ENCODE measurements around the gene RAD18. TPM values are rescaled to one million over a fixed set of nuclear protein-coding genes. Genes with fewer than 3 reads are reported as not detected.

Gene RAD18, protein sequence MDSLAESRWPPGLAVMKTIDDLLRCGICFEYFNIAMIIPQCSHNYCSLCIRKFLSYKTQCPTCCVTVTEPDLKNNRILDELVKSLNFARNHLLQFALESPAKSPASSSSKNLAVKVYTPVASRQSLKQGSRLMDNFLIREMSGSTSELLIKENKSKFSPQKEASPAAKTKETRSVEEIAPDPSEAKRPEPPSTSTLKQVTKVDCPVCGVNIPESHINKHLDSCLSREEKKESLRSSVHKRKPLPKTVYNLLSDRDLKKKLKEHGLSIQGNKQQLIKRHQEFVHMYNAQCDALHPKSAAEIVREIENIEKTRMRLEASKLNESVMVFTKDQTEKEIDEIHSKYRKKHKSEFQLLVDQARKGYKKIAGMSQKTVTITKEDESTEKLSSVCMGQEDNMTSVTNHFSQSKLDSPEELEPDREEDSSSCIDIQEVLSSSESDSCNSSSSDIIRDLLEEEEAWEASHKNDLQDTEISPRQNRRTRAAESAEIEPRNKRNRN
- 9.9 TPM for polyA plus RNA-seq (2013, experiment 1 of 2; ENCODE audit: insufficient read length)
- 9.2 TPM for polyA plus RNA-seq (2013, experiment 2 of 2; ENCODE audit: insufficient read length)

DNA sequence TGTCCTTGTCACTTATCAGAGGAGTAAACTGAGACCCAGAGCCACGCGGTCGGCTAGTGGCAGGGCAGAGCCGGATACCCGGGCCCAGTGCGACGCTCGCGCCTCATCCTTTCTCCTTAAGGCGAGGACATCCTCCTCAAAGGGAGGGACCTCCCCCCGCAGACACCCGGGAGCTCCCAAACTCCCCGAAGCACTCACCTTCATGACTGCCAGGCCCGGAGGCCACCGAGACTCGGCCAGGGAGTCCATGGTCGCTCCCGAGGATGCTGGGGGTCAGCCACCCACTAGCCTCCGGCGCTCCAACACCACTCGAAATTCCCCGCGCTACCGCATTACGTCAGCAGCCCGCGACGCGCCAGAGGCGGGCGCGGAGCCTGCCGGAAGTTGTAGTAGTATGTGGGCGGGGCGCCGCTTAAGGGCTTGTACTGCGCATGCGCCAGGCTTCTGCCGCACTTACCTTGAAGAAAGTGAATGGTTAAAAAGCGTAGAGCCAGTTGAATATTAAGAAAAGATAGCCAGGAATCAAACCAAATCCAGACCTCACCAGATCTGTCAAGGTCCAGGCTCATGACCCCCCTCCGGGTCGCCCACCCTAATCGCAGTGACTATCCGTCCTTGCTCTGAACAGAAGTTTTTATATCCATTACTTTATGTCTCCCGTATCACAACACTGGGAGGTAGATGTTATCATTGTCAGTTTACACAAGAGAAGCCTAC, at the start of gene RAD18:
Gene RAD18 (minus strand): TSS at position 336 of the 717 bp plus-strand sequence. CDS start 87 bp downstream, at position 249.
- DNase-seq = peak; percentile 92

DNA sequence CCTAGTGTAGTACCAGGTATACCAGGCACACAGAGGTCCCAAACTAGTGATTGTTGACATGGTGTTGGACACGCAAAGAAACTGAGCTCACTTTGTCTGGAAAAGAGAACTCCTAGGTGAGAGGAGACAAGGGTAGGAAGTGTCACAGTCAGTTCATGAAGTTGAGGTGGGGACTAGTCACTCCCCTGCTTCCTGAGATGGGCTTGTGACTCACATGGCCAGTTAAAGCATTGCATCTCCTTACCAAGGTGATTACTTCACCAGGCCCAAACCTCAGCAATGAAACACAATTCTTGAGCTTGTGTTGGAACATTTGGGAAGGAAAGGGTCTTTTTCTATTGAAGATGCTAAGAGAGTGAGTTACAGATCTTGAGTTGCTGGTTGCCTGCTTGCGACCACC, 49.2 kb upstream of the RAD18 start:
- DNase-seq = no peak

DNA sequence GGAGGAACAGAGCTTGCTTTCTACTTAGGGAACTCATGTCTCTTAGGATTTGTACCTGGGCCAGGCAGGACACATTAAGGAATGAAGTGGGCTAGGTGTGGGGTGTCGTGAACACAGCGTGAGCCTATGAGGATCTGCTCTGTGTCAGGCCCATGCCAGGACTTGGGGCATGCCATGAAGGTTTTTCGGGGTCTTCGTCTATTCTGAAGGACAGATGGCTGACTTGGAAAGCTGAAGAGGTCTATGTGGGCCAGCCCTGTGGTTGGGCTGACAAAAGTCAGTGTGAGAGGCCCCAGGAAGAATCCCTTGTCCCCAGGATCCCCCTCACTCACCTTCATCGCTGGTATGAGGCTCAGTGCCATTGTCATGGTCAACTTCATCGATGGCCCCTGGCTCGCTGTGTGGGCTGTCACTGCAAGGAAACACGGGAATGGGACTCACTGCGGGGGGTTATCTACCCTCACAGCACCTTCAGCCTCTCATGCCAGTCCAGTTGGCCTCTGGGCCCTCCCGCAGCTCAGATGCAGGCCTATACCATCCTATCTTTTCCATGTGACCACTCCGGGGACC, 46.8 kb upstream of the RAD18 start:
- DNase-seq = no peak

DNA sequence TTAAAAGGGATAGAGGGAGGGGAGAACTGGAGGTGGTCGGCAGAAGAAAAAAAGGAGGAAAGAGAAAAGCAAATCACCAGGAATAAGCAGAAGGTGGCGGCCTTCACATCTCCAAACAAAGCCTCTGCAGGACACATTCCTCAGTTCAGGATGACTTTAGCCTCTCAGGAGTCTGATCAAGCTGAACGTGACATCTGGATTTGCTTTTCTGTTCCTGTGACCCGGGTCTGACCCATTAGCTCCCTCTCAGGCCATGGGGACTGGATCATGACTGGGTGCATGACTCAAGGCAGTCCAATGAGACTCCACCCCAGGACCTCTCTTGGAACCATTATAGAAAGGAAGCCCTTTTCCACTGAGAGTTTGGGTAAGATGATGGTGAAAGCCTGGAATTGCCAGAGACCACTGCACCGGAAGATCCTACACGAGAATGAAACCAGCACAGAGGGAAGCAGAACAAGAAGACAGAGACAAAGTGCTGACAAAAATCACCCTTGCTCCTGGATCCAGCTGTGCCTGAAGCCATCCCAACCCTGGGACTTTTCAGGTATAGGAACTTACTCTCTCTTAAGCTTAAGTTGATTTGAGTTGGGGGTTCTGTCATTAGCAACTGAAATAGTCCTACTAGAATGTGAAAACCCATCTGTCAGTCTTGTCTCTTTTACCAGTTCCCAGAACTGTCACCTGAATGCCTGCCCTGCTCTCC, 45.4 kb upstream of the RAD18 start:
- peak; percentile 33 for DNase-seq

DNA sequence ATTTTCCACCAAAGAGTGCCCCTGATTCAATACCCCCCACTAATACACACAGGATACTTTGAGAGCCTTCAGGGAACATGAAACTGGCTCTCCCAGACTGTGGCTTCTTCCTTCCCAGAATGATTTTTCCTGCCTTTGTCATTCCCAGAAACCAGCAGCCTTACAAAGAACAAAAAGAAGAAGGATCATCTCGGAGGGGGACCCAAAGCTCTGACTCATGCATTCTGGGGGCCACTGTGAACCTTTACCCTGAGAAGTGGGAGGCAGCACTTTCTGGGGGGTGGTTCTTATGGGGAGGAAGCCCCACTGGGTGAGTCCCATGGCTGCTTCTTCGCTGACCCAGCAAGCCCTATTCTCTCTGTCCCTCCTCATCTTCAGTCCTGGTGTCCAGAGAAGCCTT, 44.7 kb upstream of the RAD18 start:
- DNase-seq = peak; percentile 38

DNA sequence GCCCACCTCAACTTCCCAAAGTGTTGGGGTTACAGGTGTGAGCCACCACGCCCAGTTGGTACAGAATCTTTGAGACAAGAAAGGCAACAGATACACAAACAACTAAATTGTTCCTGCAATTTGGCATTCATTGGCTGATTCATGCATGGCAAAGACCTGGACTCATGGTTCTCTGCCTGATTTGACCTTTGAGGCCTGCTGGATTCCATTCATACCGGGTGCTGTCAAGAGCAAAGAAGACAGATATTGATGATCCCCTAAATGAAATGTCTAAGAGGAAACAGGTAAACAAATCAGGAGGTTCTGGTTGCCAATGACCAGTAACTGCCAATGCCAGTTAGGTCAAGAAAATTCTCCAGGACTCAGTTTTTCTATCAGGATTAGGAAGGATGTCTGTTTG, 43.9 kb upstream of the RAD18 start:
- no peak for DNase-seq

DNA sequence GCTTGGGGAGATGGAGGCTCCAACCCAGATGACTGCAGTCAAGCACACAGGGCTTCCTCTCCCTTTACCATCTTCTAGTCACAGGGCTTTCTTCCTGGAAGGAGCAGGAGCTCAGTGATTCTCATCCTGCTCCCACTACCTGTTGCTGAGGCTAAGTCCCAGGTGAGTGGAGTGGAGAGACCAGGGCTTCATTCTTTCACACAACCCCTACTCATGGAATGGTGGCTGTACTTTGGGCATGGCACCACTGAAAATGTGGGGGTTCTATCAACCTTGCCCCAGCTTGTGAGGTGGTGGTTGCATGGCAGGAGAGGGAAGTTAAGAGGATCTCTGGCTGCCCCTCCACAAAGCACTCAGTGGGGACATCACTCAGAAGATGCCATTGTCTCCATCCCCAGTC, 36.8 kb upstream of the RAD18 start:
- DNase-seq = no peak

DNA sequence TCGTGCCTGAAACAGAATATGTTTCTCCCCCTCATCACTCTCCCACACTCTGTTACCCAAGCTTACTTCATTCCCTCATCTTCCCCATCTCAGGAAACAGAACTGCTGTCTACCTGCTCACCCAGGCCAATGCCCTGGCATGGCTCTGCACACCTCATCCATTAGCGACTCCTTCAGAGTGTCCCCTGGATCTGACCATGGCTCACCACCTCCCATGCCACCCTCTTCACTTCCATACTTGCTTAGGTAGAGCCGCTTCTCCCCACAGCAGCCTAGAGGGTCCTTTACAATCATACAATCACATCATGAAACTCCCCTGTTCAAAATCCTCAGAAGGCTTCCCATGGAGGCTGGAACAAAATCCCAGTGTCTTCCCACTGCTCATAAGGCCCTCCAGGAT, 33.9 kb upstream of the RAD18 start:
- DNase-seq = no peak

DNA sequence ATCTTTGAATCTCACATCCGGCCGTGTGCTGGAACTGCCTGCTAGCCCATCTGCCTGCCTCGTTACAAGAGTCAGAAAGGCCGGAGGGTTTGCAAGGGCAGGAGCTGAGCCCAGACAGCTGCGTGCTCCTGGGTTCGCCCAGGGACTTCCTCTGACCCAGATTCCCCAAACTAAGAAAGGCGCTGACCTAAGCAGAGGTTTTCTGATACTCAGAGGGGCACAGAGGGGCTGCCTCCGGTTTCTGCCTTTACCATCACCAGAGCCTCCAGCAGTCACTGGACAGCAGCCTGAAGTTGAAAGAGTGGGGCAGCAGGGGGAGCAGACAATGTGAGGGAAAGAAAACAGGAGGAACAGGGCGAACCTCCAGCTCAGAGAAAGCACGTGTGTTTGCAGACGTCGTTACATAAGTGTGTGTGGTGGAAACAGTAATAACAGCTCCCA, 33.4 kb upstream of the RAD18 start:
- DNase-seq = peak; percentile 64

DNA sequence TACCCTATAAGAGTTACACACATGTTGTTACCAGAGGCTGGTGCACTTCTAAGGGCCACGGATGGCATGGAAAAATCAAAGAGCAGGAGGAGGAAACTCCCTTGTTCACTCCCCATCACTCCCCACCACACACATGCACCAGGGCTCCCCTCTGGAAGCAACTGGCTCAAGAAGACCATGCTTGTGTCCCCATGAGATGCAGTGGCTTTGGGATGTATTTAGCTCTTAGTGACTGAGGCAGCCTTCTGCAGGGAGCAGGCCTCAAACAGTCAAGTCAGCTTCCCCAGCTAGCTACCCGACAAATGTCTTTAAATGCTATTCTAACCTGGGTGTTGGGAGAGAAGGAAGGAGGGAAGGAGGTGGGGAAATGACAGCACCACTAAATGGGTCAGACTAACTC, 32.9 kb upstream of the RAD18 start:
- DNase-seq = no peak

DNA sequence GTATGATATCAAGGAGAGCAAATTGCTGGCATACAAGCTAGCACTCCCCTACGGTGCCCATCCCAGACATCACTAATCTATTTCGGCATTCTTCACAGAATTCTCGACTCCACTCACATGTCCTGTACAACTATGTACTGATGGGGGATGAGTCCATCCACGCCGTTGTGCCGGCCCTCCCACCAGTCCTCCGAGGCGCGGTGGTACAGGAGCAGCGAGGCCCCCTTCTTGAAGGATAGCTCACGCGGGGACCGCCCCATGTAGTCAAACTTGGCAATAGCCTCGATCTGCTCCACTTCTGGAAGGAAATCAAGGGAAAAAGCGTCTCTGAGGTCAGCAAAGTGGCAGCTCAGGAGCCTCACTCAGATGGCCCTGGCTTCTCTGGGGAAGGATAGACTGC, 31.0 kb upstream of the RAD18 start:
- DNase-seq = no peak

DNA sequence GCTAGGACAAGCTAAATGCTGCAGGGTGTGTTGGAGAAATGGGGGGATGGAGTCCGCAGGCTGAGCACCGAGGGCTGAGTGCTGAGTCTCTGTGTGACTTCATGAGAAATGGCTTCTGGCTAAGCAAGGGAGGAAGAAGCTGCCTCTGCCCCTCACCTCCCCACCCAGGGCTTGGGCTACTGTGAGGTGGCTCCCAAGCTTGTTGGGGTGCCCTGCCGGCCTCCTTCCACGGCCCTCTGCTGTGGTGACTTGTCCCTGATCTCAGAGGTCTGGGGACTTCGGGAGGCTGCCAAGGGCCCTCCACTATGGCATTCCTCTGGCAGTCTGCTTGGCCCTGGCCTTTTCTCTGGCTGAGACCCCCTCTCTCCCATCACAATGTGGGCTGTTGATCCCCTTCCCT, 30.1 kb upstream of the RAD18 start:
- DNase-seq = no peak

DNA sequence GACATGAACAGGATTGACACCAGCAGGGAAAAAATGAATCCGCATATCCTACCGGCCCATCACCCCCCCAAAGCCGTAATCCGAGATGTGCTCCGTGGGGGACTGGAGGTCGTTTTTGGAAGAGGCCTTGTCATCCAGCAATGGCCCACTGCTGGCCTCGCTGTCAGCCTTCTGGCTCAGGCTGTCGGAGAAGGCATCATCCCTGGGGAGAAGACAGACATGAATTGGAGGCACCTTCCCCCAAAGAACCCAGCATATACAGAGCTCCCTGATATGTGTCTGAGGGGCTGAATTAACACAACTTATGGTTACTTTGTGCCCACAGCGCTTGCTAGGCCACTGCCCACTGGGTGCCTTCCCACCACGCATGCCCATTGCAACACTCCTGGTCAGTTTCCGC, 29.6 kb upstream of the RAD18 start:
- DNase-seq = no peak

DNA sequence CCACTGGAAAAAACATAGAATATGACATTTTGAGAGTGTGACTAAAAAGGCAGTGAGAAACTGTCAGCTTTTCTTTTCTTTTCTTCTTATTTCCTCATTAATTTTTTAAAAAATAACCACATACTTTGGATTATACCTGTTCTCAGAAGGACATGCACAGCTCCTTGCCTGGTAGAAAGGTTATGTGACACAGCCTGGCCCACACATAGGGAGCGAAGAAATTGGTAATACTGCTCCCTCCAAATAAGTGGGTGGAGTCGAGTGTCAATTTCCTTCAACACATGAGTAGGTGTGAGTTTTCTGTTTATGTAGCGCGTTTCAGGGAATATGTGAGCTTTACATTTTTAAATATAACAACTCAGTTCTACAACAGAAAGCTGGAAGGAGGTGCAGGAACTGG, 28.9 kb upstream of the RAD18 start:
- no peak for DNase-seq

DNA sequence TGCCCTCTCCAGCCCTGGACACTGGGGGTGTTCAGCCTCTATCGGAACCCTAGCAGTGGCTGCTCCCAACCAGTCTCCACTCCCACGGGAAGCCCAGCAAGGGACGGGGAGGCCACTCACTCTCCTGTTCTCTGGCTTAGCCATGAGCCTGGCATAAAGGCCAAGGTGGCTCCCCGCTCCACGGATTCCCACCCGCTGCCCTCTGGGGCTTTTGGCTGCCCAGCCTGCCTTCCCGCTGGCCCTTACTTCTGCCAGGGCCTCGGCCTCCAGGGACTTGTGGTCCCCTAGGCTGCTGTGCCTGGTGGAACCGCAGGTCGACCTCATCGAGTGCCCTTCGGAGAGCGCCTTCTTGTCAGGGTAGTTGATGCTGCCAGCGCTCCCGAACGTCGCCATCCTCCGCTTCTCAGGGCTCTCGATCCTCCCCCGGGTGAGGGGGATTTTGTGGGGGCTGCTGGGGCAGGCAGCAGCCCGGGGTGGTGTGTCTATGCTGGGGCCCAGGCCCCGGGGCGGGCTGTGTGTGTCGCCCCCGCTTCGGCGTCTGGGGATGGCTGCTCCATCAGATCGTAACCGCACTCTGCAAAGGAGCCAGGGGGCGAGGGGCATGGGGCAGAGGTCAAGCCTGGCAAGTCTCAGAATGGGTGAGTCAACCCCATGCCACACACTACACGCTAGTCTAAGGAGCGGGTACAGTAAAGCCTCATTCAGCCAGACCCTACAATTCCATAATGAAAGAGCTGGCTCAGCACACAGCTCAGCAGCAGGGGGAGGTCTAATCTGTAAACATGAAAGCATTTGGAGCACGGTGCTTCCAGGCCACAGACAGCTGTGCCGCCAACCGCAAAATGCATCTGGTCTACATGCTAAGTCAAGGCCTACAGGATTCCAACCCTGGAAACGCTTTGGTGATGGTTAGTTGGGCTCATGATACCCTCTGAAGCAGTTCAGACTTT, 27.3 kb upstream of the RAD18 start:
- DNase-seq = peak; percentile 97

DNA sequence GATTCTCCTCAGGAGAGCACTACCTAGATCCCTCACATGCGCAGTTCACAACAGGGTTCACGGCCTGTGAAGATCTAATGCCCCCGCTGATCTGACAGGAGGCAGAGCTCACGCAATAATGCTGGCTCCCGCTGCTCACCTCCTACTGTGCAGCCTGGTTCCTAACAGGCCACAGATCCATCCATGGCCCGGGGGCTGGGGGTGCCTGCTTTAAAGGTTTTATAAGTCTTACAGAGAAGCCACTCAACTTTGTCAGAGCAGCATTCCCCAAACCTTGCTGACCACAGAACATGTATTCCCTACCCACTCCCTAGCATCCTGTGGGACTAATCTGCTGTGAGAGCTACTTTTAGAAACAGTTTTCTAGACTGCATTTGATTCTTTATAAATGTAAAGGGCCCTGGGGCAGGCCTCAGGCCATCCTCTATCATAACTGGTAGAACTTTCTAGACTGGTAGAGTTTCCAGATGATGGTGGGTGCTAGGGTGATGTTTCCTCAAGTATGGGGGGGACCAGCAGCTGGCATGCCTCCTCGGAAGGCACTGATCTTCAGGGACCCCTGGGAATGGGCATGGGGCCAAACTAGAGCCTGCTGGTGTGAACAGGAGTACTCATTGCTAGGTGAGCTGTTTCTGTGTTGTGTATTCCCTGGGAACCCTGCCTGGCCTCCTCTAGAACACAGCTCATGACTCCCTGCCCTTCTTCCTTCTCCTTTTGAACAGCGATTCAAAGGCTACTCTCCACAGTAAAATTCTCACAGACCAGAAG, 25.7 kb upstream of the RAD18 start:
- peak; percentile 56 for DNase-seq

DNA sequence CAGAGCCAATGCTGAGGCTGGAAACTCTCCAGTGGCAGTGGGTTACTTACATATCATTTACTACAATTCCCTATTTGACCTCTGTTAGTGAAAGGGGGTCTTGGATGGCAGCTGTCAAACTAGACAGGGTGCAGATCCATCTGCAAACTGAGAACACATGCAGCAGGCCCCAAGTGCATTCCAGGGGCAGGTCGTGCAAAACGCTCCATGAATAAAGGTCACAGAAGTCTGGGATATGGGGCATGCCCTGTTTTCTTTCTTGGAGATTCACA, 25.0 kb upstream of the RAD18 start:
- no peak for DNase-seq

DNA sequence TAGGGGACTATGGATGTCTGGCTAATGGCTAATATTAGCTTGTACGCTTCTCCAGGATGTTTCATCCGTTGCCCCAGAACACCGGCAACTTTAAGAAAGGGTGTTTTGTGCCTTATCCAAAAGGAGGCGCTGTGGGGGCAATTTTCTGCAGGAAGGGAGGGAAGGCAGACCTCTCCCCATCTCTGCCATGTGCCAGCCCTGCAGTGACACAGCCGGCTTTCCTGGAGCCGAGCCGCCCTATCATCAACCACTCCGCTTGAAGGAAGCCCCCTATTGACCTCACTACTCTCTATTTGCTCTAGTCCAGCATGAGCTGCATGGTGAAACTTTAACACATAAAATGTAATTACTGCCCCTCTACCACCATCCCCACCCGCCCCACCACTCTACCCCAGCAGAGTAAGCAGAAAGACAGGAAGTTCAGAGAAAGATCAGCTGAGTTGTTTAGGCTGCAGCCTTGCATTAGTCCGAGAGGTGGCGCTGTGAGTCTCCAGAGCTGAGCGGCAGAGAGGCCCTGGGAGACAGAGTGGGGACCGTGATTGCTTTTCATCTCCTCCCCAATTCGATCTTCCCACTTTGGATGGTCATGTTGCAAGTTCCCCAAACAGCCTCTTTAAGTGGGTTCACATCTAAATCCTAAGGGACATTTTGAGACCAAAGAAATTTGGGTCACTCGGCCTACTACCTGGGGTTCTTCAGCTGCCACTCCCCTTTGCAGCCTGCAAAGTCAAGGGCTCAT, 24.5 kb upstream of the RAD18 start:
- DNase-seq = peak; percentile 62

DNA sequence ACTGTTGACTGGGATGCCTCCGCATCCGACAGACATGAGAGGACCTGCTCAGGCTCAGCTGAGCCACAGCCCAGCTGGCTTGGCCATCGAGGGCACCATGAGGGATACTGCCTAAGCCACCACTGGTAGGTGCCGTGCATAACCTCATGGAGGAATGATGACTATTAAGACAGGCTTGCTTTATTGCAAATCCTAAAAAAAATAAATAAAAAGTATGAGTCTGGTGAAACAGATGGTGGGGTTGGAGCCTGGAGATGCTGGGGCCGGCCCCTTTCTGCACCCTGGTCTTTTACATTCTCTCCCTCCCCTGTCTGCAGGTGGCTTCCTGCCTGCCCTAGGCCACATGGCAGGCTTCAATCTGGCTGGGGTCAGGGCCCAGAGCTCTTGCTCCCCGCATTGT, 24.0 kb upstream of the RAD18 start:
- no peak for DNase-seq

DNA sequence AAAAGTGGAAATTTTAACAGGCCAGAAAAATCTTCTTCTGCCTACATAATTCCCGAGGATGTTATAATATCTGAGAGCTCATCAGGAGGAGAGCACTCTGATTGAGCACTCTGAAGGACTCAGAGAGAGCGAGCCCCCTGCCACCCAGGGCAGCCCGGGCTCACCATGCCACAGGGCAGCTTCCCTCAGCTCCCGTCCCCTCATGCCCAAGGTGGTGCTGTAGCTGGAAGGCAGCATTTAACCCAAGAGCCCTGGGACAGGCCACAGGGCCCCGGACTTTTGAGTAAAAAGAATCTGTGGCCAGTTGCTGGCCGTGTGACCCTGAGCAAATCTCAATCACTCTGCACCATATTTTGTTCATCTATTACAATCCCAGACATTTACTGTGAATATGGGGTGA, 23.5 kb upstream of the RAD18 start:
- DNase-seq = no peak

Data from fibroblast of skin of abdomen (primary cell).